ENCODE results near the gene EPS8L1.
"Not testable (repeated sequence)": the region's sequence is repeated elsewhere in the genome, so short reads cannot be mapped to it uniquely, and the experiment has no call there.

GRCh38 chr19:55060287-55060686 lies 15.4 kb upstream of the EPS8L1 start:
- TF ChIP-seq CTCF (IDR thresholded peaks at IDR 0.05; ENCODE audit: low read length); EZH2 (IDR thresholded peaks at IDR 0.05; ENCODE audit: borderline replicate concordance, low read length): not testable (repeated sequence)
